Esophagus squamous epithelium (tissue), 4 donors: ENCODE data around the gene RABL2B.
"Not testable (repeated sequence)": the region's sequence is repeated elsewhere in the genome, so short reads cannot be mapped to it uniquely, and the experiment has no call there.

ENCODE experiments used
- CTCF ChIP-seq, 6 experiments: fragments of 450-650 bp in 4 of 6; fragments of 200-600 bp in 2 of 6; sonication (generic) in 2 of 6; IDR thresholded peaks; one replicate each; pipeline ENCODE4 v1.5.1; 2016 to 2019; ENCODE audit warnings: antibody characterized with exemption in 6 of 6, mild to moderate bottlenecking in 4 of 6, moderate library complexity in 4 of 6
- POLR2A ChIP-seq, 4 donors: fragments of 450-650 bp; IDR thresholded peaks; one replicate each; pipeline ENCODE4 v1.6.1; 2017; ENCODE audit warnings: antibody characterized with exemption in 4 of 4, mild to moderate bottlenecking in 4 of 4, moderate library complexity in 3 of 4

- TF ChIP-seq CTCF, POLR2A (IDR thresholded peaks at IDR 0.05): not testable (repeated sequence)
These were observed 1.9 kb upstream of the RABL2B start for GRCh38 chr22:50785289-50785688.
